Neural cell (in vitro differentiated cells): ENCODE data around the gene CAPN5.

Source experiments
- TAF1 ChIP-seq: IDR thresholded peaks from 2 replicates; pipeline ENCODE4 v1.6.1; 2012; ENCODE audit warnings: low read depth
- TF ChIP-seq, protein P1 (sequence below): fragments of 450-650 bp; IDR thresholded peaks from 2 replicates; pipeline ENCODE4 v1.5.1; 2014; ENCODE audit warnings: antibody characterized with exemption, mild to moderate bottlenecking, moderate library complexity; ENCODE audit not compliant: poor library complexity, severe bottlenecking

DNA sequence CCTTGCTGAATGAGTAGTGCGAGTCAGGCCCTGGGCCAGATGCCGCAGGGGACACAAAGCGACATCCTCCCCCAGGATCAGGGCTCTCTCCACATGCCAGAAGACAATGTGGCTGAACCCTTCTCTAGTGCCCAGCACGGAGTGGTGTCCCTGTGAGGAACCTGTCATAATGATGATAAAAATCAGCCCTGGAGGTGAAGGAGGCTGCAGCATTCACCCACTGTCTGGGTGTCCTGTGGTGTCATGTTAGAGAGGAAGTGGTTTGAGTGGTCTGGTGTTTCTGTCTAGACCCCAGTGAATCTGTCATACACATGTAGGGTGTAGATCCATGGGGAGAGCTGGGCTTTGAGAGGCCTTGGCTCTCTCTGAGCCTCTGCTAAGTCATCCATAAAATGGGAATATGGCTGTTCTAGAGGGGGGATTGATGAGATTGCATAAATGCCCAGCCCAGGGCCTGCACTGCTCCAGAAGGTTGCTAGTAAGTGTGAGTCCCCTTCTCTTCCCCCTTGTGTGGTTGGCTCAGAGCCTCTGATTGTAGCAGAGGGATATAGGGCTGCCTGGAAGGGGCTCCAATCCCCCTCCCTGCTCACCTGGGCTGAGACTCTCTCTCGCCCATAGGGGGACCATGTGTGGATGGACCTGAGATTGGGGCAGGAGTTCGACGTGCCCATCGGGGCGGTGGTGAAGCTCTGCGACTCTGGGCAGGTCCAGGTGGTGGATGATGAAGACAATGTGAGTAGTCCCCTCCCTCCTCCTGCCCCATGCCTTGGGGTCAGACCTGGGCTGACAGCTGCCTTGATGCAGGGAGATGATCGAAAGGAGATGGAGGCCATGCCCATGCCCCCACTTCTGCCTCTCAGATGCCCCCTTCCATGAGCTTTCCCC is 75.6 kb downstream of the CAPN5 start:
- no peak for TF ChIP-seq TAF1
- TF ChIP-seq, protein P1, sequence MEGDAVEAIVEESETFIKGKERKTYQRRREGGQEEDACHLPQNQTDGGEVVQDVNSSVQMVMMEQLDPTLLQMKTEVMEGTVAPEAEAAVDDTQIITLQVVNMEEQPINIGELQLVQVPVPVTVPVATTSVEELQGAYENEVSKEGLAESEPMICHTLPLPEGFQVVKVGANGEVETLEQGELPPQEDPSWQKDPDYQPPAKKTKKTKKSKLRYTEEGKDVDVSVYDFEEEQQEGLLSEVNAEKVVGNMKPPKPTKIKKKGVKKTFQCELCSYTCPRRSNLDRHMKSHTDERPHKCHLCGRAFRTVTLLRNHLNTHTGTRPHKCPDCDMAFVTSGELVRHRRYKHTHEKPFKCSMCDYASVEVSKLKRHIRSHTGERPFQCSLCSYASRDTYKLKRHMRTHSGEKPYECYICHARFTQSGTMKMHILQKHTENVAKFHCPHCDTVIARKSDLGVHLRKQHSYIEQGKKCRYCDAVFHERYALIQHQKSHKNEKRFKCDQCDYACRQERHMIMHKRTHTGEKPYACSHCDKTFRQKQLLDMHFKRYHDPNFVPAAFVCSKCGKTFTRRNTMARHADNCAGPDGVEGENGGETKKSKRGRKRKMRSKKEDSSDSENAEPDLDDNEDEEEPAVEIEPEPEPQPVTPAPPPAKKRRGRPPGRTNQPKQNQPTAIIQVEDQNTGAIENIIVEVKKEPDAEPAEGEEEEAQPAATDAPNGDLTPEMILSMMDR, result no peak
